GM12873 (cell line): ENCODE data around the gene ZBTB7C.

ENCODE experiments used
- CTCF ChIP-seq: IDR thresholded peaks from 2 replicates; pipeline ENCODE4 v1.5.1; 2012; ENCODE audit warnings: low read depth, mild to moderate bottlenecking, moderate library complexity, low read length, control low read depth; ENCODE audit not compliant: insufficient read depth; ENCODE audit errors: missing control alignments

The ZBTB7C gene

DNA sequence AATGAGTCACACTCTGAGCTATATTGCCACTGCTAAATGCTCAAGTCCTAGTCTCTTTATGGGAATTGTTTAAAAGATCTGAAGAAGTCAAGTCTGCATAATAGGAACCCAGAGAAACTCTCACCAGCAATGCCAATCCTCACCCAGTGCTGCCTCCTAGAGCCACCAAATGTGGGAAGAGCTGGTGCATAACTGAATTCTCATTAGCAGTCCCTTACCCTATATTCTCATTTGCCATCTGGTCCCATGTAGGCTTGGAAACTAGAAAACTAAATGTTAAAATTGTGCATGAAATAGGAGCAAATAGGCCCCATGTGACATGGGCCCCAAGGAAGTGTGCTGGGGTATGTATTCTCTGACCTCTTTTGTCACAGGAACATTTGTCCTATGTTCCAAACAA is 254.4 kb downstream of the ZBTB7C start:
- TF ChIP-seq CTCF, result no peak

DNA sequence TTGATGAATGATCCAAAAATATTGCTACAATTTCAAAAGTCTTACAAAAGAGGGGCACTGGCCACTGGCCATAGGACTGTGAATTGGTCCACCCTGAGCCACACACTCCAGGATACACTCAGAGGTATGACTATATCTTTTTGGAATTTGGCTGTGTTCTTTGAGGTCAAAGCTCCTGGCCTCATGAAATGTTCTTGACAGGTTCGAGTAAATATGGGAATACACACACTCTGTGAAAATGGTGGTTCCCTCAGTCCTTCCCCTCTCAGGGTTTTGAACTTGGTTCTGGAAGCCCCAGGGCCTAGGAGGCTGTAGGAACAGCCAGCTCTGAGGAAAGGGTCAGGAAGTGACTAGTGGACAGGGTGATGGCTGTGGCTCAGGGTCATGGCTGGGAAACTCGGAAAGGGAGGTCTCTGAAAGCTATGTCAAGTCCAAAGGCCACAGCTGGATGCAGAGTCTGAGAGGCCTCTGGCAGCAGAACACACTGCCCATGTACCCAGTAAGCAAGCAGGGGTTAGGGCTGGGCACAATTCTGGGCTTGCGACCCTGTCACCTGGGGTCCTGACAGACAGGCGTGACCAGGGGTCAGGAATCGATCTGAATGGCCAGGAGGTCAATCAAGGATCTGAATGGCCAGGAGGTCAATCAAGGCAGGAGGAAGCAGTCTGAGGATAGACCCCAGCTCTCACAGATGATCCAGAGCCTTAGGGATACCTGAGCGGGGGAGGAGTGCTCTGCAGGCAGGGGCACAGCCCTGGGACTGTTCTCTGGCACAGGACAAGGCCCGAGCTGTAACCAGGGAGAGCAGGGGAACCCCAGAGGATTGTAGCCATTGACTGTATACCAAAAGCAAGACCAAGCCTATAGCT is 255.3 kb downstream of the ZBTB7C start:
- TF ChIP-seq CTCF, result no peak

GRCh38 chr18:48152549-48152948 is 256.6 kb downstream of the ZBTB7C start:
- no peak for TF ChIP-seq CTCF

DNA sequence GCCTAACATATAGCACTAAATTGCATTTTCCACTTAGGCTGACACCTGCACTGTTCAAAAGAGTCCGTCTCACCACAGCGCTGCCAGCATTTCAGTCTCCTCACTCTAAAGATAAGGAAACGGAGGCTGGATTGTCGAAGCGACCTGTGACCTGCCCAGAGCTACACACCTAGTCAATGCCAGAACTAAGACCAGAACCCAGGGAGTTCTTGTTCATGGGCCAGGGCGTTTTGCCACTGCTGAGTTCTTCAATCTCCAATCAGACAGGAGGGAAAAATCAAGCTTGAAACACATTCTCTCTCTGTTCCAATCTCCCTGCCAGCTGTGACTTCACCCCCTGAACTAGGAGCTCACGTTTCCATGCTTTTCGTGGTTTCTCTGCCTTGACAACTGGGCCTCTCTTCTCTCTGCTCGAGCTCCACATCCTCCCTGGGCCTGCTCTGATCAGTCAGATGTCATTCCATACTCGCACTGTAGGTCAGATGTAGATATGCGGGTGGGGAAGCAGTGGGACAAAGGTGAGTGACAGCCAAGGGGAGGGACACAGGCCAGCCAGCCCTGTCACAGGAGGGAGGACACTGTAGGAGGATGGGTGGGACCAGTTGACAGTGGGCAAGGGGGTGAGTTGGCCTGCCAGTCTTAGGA is 257.6 kb downstream of the ZBTB7C start:
- TF ChIP-seq CTCF, result no peak

DNA sequence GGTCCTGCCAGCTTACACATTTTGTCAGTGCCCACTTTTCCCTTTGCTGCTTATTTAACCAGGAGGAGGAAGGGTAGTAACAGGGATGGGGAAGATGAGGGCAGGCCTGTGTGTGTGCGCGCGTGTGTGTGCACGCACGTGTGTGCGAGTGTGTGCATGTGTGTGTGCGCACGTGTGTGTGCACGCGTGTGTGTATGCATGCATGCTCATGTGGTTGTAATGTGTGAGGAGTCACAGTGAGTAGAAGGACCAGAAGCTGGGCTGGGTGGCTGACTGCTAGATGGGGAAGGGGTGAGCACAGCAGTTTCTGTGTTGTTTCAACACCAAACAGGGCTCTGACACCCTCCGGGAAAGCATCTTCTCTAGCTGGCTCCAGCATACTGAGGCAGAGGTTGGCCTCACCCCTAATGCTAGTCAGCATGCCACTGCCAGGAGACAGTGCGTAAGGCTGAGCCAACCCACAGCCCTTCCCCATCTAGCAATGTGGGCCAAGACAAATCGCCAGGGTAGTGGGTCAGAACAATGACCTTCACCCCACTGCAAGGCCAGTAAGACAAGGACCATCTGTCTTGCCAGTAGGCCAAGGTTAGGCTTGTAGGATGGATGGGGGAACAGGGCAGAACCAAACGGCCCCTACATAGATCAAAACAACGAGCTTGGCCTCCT is 260.0 kb downstream of the ZBTB7C start:
- TF ChIP-seq CTCF, result no peak

DNA sequence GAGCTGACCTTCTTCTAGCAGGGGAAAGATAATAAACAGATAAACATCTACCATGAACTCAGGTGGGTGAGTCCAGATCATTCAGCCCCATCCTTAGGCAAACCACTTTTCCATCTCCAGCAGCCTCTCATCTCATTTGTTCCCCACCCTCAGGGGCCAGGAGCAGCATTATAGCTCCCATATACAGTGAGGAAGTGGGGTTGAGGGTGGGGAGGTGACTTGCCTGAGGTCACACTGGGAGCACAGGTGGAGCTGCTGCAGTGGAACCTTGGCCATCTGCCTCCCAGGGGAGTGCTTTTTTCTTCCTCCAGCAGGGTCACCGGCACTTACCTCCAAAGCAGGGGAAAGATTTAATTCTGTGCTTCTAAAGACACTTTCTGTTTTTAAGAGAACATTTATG is 266.2 kb downstream of the ZBTB7C start:
- no peak for TF ChIP-seq CTCF

GRCh38 chr18:48142353-48142752 is 266.8 kb downstream of the ZBTB7C start:
- no peak for TF ChIP-seq CTCF
